HL-60/S4 treated with phorbol 12-myristate 13-acetate at 8.2 ng/mL for 4 days and 3 days (cell line): ENCODE data around the gene DOHH.
"Not testable (repeated sequence)": the region's sequence is repeated elsewhere in the genome, so short reads cannot be mapped to it uniquely, and the experiment has no call there.

Experiments used
- in situ Hi-C: fragments of 300-500 bp; cut with MboI; formaldehyde crosslinking; loops from 2 replicates; pipeline ENCODE4 v1.15.0; 2022; ENCODE audit warnings: low sequenced_read_pairs

Gene DOHH

GRCh38 chr19:3520166-3521103 is 20.0 kb upstream of the DOHH start:
- in situ Hi-C loops = no loop called here

DNA sequence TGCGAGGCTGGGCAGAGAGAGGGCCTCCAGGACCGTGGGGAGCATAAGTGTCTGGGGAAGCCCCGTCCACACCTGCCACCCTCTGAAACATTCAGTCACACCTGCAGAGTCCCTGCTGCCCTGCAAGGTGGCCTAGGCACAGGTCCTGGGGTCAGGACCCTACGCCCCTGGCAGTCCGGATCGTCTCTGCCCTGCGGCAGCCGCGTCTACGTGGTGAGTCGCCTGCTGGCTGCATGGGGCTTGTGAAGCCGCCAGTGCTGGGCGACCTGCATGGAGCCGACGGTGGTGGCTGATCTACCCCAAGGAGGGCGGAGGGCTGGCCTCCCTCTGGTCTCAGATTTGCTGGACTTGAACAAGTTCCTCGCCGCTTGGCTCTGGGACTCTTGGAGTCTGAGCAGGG is 18.7 kb upstream of the DOHH start:
- in situ Hi-C loops = no loop called here

GRCh38 chr19:3518659-3519058 is 18.2 kb upstream of the DOHH start:
- in situ Hi-C loops = no loop called here

GRCh38 chr19:3518255-3518654 is 17.8 kb upstream of the DOHH start:
- in situ Hi-C loops = no loop called here

DNA sequence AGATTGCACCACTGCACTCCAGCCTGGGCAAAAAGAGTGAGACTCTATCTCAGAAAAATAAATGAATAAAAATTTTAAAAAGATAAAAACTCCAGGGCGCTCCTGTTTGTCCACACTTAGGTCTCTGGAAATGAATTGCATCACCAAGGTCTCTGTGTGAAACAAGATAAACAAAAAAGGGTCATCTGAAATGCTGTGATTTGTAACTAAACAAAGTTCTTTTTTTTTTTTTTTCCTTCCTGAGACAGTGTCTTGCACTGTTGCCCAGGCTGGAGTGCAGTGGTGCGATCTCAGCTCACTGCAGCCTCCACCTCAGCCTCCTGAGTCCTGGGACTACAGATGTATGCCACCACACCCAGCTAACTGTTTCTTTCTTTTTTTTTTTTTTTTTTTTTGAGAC is 17.2 kb upstream of the DOHH start:
- in situ Hi-C loops = no loop called here

GRCh38 chr19:3516675-3517207 is 16.3 kb upstream of the DOHH start:
- in situ Hi-C loops = no loop called here

DNA sequence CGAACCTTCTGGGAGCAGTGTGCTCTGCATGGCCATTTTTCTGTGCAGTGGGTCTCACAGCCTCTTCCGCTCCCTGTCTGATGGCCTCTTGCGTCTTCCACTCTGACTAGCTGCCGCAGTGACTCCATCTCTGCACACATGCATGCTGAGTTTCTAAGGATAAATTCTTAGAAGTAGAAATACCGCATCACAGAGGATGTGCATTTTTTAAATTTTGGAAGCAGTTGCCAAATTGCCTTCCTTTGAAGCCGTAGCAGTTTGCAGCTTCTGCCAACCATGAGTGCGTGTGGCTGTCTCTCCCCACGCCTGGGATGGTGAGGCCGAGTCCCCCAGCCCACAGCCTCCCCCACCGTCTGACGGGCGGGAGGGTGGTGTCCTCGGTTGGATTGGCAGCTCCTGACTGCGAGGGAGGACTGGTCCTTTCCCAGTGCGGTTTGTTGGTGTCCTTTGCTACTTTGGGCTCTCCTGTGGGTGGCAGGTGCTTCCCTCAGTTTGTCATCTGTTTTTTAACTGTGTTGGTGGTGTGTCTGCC is 15.5 kb upstream of the DOHH start:
- in situ Hi-C loops = no loop called here

DNA sequence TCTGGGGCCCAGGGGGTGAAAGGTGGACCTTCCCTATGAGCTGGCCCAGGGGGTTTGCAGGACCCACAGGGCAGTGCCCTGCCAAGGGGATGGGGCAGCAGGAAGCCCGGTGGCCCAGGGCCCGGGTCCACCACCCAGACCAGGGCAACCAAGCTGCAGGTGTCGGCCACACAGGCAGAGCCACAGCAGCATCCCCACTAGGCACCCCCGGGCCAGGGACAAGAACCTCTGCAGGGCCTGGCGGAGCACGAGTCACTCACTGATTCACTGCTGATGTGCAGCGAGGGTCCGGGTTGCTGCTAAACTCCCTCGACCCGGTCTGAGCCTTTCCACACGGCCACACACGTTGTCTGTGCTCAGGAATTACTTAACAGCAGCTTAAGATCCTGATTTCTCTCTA is 14.5 kb upstream of the DOHH start:
- in situ Hi-C loops = no loop called here

DNA sequence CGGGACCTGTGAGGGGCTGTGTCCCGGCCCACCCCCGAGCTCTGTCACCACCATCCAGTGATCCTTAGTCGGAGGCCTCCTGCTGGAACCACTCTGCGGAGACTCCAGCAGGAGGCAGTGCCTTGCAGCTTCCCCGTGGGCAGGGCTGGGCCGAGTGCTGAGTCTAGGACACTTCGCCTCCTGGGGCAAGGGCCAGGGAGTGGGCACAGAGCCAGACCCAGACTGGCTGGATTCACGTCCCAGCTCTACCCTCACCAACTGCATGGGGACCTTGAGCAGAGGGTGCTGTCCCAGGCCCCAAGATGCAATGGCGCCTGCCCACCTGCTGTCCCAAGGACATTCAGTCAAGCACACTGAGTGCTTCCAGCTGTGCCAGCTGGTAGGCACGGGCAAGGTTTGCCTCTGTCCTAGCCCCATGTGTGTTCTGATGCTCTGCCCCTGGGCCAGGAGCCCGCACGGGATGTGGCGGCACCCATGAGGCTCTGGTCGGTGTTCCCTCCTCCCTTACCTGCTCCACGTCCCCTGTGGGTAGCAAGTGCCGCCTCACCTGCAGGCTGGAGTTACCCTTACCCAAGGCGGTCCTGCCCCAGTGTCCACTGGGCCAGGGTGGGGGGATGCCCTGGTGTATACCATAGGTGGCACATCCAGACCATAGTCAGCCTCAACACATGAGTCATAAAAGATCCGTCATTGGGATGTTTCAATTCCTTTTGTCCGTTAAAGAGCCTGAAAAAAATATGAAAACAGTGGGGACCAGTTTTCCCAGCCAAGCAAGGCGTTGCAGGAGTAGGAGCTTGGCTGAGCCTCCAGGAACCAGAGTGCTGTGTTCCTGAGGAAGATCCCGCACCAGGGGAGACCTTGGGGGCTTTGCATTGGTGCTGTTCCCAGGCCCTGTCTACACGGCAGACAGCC is 13.0 kb upstream of the DOHH start:
- in situ Hi-C loops = no loop called here

- in situ Hi-C loops = no loop called here
Observed at GRCh38 chr19:3512562-3513228, 12.2 kb upstream of the DOHH start.

GRCh38 chr19:3511506-3512251 is 11.2 kb upstream of the DOHH start:
- in situ Hi-C loops = no loop called here

GRCh38 chr19:3510727-3511126 is 10.3 kb upstream of the DOHH start:
- in situ Hi-C loops = no loop called here

GRCh38 chr19:3509566-3509989 is 9.1 kb upstream of the DOHH start:
- in situ Hi-C loops = no loop called here

GRCh38 chr19:3508771-3509535 is 8.5 kb upstream of the DOHH start:
- in situ Hi-C loops = no loop called here

DNA sequence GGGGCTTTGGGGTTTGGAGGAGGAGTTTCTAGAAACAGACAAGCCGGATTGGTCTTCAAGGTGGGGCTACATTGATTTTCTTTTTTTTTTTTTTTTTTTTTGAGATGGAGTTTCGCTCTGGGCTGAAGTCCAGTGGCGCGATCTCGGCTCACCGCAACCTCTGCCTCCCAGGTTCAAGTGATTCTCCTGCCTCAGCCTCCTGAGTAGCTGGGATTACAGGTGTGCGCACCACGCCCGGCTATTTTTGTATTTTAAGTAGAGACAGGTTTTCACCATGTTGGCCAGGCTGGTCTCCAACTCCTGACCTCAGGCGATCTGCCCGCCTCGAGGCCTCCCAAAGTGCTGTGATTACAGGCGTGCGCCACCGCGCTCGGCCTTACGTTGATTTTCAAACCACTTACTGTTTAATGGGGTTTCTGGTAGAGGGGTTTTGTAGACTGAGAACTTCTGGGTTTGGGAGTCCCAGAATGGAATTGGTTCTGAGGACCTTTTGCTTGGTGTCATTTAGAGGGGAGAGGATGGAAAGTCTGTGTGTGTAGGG is 7.7 kb upstream of the DOHH start:
- in situ Hi-C loops = not testable (repeated sequence)

DNA sequence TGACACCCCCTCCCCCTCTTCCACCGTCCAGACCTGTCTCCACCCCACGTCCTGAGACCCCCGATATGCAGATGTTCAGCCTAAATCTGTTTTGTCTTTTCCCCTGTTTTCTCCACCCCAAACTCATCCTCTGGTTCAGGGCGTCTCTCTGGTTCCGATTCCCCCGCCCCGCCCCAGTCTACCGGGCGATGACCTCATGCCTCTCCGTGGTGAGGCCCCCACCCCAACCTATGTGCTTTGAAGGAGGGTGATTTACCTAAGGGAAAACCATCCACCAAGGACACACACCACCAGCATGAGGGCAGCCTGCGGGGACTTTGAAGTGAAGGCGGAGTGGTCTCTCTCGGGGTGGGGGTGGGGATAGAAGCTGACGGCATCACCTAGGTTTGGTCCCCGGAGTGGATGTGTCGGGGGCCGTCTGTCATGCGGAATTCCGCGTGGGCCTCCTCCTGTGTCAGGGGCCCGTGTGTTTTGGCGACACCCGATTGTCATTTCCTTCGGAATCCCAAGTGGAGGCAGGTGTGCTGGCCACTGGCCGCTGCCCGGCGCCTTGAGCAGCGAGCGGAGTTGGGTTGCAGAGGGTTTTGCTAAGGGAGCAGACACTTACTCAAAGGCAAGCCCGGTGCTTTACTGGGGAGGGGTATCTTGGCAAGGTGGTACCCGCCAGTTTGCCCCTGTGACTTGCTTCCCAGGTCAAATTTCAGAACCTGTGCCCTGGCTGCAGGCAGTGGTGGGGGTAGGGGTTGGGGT is 7.1 kb upstream of the DOHH start:
- in situ Hi-C loops = no loop called here

- in situ Hi-C loops = no loop called here
Observed at GRCh38 chr19:3506384-3507340, 6.2 kb upstream of the DOHH start.
